NCI-H345 treated with DMSO at 0.1 percent for 48 hours (cell line): ENCODE data around the gene GLIS1.

Source experiments
- DNase-seq: peaks from one replicate; lab custom pipeline; 2025; ENCODE audit not compliant: unreplicated experiment; lab: John Stamatoyannopoulos, UW

The GLIS1 gene

GRCh38 chr1:53638360-53639035, 100.5 kb downstream of the GLIS1 start:
- no peak for DNase-seq

GRCh38 chr1:53637511-53638359, 101.2 kb downstream of the GLIS1 start:
- DNase-seq = no peak

- no peak for DNase-seq
Measured at GRCh38 chr1:53636621-53637171, 102.3 kb downstream of the GLIS1 start.

- DNase-seq = no peak
Measured at GRCh38 chr1:53634571-53634979, 104.4 kb downstream of the GLIS1 start.

GRCh38 chr1:53633073-53633704, 105.8 kb downstream of the GLIS1 start:
- DNase-seq = no peak

- no peak for DNase-seq
Measured at GRCh38 chr1:53631622-53632310, 107.2 kb downstream of the GLIS1 start.

- no peak for DNase-seq
Measured at GRCh38 chr1:53629101-53629691, 109.8 kb downstream of the GLIS1 start.

- DNase-seq = no peak
Measured at GRCh38 chr1:53628286-53628955, 110.5 kb downstream of the GLIS1 start.

GRCh38 chr1:53627666-53628065, 111.3 kb downstream of the GLIS1 start:
- no peak for DNase-seq

GRCh38 chr1:53627031-53627430, 111.9 kb downstream of the GLIS1 start:
- DNase-seq = no peak

GRCh38 chr1:53626616-53627015, 112.3 kb downstream of the GLIS1 start:
- DNase-seq = no peak

- DNase-seq = no peak
Measured at GRCh38 chr1:53625766-53626520, 113.0 kb downstream of the GLIS1 start.

GRCh38 chr1:53625049-53625448, 113.9 kb downstream of the GLIS1 start:
- no peak for DNase-seq

GRCh38 chr1:53622531-53622930, 116.4 kb downstream of the GLIS1 start:
- no peak for DNase-seq

- no peak for DNase-seq
Measured at GRCh38 chr1:53621144-53621543, 117.8 kb downstream of the GLIS1 start.

- DNase-seq = peak; percentile 12
Measured at GRCh38 chr1:53620061-53620855, 118.7 kb downstream of the GLIS1 start.

GRCh38 chr1:53619367-53620060, 119.5 kb downstream of the GLIS1 start:
- DNase-seq = no peak
